ENCODE data around the gene CD84.
"Not testable (repeated sequence)": the region's sequence is repeated elsewhere in the genome, so short reads cannot be mapped to it uniquely, and the experiment has no call there.

The CD84 gene

GRCh38 chr1:160500321-160500990, 78.8 kb downstream of the CD84 start:
- no peak for DNase-seq

GRCh38 chr1:160499631-160500030, 79.7 kb downstream of the CD84 start:
- DNase-seq, result peak; percentile 2

- not testable (repeated sequence) for DNase-seq
These were observed 80.8 kb downstream of the CD84 start for GRCh38 chr1:160498301-160499065.

GRCh38 chr1:160496334-160496733, 83.0 kb downstream of the CD84 start:
- DNase-seq, result no peak

GRCh38 chr1:160494620-160495019, 84.7 kb downstream of the CD84 start:
- DNase-seq, result no peak

GRCh38 chr1:160492617-160493016, 86.7 kb downstream of the CD84 start:
- no peak for DNase-seq

GRCh38 chr1:160491981-160492380, 87.3 kb downstream of the CD84 start:
- no peak for DNase-seq
